Transverse colon (tissue), 4 donors: ENCODE measurements around the gene PDXK. TPM values are rescaled to one million over a fixed set of nuclear protein-coding genes. Genes with fewer than 3 reads are reported as not detected.

ENCODE experiments used
- DNase-seq: peaks from one replicate; pipeline ENCODE4 v3.0.0-alpha.2; 2019
- H3K27ac ChIP-seq, 4 donors: fragments of 200-600 bp; sonication (generic); 2 replicates each; pipeline ENCODE4 v1.5.1; 2016 to 2018; ENCODE audit warnings: inconsistent platforms in 4 of 4
- H3K27me3 ChIP-seq: fragments of 200-600 bp; sonication (generic); 2 replicates; pipeline ENCODE4 v1.5.1; 2017; ENCODE audit warnings: inconsistent platforms
- H3K36me3 ChIP-seq, 4 donors: fragments of 200-600 bp; sonication (generic); 2 replicates each; pipeline ENCODE4 v1.5.1; 2017 to 2019; ENCODE audit warnings: inconsistent platforms in 4 of 4
- H3K4me1 ChIP-seq, 4 donors: fragments of 200-600 bp; sonication (generic); 2 replicates each; pipeline ENCODE4 v1.5.1; 2017 to 2020; ENCODE audit warnings: inconsistent platforms in 4 of 4
- H3K4me3 ChIP-seq, 4 donors: fragments of 200-600 bp; sonication (generic); 1 replicate in 1 of 4; 2 replicates in 3 of 4; pipeline versions ENCODE4 v1.5.1 to v1.6.1; 2017 to 2019; ENCODE audit warnings: inconsistent platforms in 4 of 4
- H3K9me3 ChIP-seq, 2 donors: fragments of 200-600 bp; sonication (generic); 2 replicates each; pipeline ENCODE4 v1.5.1; 2017 to 2019; ENCODE audit warnings: inconsistent platforms in 2 of 2
- EP300 ChIP-seq: sonication (generic); formaldehyde crosslinking; IDR thresholded peaks from one replicate; pipeline ENCODE4 v1.6.1; 2017; ENCODE audit warnings: antibody characterized with exemption, low read depth
- POLR2A ChIP-seq: fragments of 450-650 bp; IDR thresholded peaks from one replicate; pipeline ENCODE4 v1.6.1; 2016; ENCODE audit warnings: antibody characterized with exemption, mild to moderate bottlenecking, moderate library complexity
- POLR2AphosphoS5 ChIP-seq, 3 donors: sonication (generic); formaldehyde crosslinking; IDR thresholded peaks; one replicate each; pipeline ENCODE4 v1.6.1; 2016; ENCODE audit warnings: antibody characterized with exemption in 3 of 3
- WGBS, 2 donors: methylation state at CpG; one replicate each; pipeline ENCODE4 v1.1.5; 2018; ENCODE audit warnings: low coverage in 1 of 2; 5-methylcytosine and 5-hydroxymethylcytosine counted together
- in situ Hi-C, 4 donors: fragments of 200-750 bp; cut with MboI; loops; one replicate each; pipeline versions ENCODE4 v1.15.0 to v1.15.1; 2017; ENCODE audit warnings: low sequenced_read_pairs in 3 of 4, low pct_ligation_motif_present in 1 of 4, low pct_unique_long_range_greater_than_20kb in 1 of 4
- intact Hi-C: fragments of 100-400 bp; cut with DNase I; formaldehyde crosslinking; loops from one replicate; pipeline ENCODE4 v1.15.1; 2023; ENCODE audit warnings: low total_unique reads
- total RNA-seq, 4 donors: library from RNA; depleted of rRNA; stranded (reverse); fragments of >200 nt; gene quantifications; one replicate each; pipeline ENCODE4 v1.1.0, GENCODE V29; 2016
- TF ChIP-seq, protein P1 (sequence below), 5 experiments: fragments of 200-600 bp in 3 of 5; fragments of 450-650 bp in 2 of 5; sonication (generic) in 3 of 5; IDR thresholded peaks; 1 replicate in 2 of 5; 2 replicates in 3 of 5; pipeline ENCODE4 v1.5.1; 2016 to 2017; ENCODE audit warnings: antibody characterized with exemption in 5 of 5, inconsistent platforms in 3 of 5, mild to moderate bottlenecking in 2 of 5, moderate library complexity in 1 of 5

PDXK gene
- total RNA-seq, 4 donors from 2014 or later = 85.8 to 117 (median 103) TPM

DNA sequence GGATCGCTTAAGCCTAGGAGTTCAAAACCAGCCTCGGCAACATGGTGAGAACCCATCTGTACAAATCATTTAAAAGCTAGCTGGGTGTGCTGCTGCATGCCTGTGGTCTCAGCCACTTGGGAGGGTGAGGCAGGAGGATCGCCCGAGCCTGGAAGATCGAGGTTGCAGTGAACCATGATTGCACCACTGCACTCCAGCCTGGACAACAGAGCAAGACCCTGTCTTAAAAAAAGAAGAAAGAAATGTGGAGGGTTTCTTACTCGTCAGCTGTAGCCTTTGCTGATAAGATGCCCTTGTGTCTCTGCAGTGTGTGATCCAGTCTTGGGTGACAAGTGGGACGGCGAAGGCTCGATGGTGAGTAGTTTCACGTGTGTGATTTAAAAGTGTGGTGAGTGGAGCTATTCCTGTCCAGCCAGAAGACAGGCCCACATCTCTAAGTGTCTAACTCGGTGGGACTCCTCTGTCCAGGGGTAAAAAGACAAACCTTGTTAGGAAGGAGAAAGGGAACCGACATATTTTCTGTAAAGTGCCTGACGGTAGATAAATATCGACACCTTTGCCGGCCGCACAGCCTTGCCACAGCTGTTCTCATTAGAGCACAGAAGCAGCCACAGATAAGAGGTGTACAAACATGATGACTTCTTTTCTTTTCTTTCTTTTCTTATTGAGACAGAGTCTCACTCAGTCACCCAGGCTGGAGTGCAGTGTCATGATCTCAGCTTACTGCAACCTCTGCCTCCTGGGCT lies 27.0 kb downstream of the PDXK start:
- WGBS, 2 donors = 88 to 93% methylated on average over 15 to 16 of the region's 16 CpGs
- H3K36me3 ChIP-seq = peaks cover 0 to 29% (median 5%) of the 10 kb centered on the region in 4 donors

DNA sequence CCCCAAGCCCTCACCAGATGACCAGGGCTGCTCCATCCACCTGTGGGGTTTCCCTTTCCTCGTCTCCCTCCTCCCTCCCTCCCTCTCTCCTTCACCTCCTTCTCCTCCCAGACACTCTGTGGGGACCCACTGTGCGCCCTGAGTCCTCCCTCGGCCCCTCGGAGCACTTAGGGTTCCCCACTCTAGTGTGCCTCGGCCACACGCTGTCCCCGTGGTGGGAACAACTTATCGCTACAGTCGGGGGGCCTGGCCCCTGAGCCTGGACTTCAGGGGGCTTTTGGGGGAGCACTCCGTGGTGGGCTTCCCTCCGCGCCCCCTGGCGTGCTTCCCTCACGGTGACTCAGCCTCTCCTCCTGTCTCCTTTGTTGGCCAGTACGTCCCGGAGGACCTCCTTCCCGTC lies 29.7 kb downstream of the PDXK start:
- WGBS, 2 donors = 94 to 100% methylated on average over 7 to 17 of the region's 17 CpGs
- Histone ChIP-seq H3K9me3 (no peaks in the 10 kb centered on the region), H3K4me1 (no peaks in the 10 kb centered on the region), H3K4me3 (no peak overlapping the region), H3K36me3 (peaks cover 0 to 31% (median 6%) of the 10 kb centered on the region in 4 donors), H3K27ac (no peak overlapping the region), H3K27me3 (no peaks in the 10 kb centered on the region)
- intact Hi-C loops (no loop called here), in situ Hi-C loops (no loop called here)
- TF ChIP-seq, protein P1, sequence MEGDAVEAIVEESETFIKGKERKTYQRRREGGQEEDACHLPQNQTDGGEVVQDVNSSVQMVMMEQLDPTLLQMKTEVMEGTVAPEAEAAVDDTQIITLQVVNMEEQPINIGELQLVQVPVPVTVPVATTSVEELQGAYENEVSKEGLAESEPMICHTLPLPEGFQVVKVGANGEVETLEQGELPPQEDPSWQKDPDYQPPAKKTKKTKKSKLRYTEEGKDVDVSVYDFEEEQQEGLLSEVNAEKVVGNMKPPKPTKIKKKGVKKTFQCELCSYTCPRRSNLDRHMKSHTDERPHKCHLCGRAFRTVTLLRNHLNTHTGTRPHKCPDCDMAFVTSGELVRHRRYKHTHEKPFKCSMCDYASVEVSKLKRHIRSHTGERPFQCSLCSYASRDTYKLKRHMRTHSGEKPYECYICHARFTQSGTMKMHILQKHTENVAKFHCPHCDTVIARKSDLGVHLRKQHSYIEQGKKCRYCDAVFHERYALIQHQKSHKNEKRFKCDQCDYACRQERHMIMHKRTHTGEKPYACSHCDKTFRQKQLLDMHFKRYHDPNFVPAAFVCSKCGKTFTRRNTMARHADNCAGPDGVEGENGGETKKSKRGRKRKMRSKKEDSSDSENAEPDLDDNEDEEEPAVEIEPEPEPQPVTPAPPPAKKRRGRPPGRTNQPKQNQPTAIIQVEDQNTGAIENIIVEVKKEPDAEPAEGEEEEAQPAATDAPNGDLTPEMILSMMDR (IDR thresholded peaks at IDR 0.05) = no peak
- TF ChIP-seq POLR2AphosphoS5 (IDR thresholded peaks at IDR 0.05) = no peak
- TF ChIP-seq POLR2A = no peak
- TF ChIP-seq EP300 = no peak
- DNase-seq = no peak

More for the DNA sequence above, 27.0 kb downstream of the PDXK start:
- no peaks in the 10 kb centered on the region for H3K9me3 ChIP-seq
- no peak overlapping the region for H3K27ac ChIP-seq
- no peaks in the 10 kb centered on the region for H3K4me1 ChIP-seq
- in situ Hi-C loops (no loop called here), intact Hi-C loops (no loop called here)
- no peak overlapping the region for H3K4me3 ChIP-seq
- no peak for DNase-seq
- no peaks in the 10 kb centered on the region for H3K27me3 ChIP-seq
- TF ChIP-seq EP300 (no peak), POLR2AphosphoS5 (IDR thresholded peaks at IDR 0.05) (no peak), POLR2A (no peak)
- TF ChIP-seq, protein P1 (IDR thresholded peaks at IDR 0.05) = no peak

DNA sequence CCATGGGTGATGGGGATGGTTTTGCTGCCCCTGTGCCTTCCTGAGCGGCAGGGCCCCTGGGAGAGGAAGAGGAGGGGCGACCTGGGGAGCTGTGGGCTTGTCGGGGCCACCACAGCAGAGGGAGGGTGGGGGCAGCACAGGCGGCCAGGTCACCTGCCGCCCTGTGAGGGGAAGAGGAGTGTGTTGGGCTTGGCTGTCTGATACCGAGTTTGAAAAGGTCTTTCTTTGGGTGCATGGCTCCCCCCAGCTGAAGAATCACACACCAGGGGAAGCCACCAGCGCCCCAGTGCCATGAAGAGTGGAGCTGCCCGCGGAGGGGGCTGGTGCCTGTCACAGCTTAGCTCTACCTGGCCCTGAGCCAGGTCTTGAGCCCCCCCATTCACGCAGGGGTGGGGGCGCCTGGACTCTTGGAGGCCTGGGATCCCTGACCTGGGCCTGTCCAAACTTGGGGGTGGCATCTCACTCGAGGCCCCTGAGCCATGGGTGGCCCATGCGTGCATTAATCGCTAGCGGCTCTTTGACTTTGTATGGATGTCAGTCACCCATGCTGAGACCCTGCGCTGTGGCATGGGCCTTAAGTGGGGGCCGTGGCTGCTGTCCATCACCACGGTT lies 30.8 kb downstream of the PDXK start:
- no peak for DNase-seq
- Histone ChIP-seq H3K4me1 (no peaks in the 10 kb centered on the region), H3K9me3 (no peaks in the 10 kb centered on the region), H3K4me3 (no peak overlapping the region), H3K27me3 (no peaks in the 10 kb centered on the region), H3K27ac (no peak overlapping the region), H3K36me3 (peaks cover 0 to 41% (median 11%) of the 10 kb centered on the region in 4 donors)
- whole genome bisulfite sequencing, 2 donors = 93% methylated on average over 17 of the region's 18 CpGs; no CpG with 5 or more reads in 1 of the 2 donors
- in situ Hi-C loops (no loop called here), intact Hi-C loops (no loop called here)
- TF ChIP-seq EP300 (no peak), POLR2A (no peak), POLR2AphosphoS5 (IDR thresholded peaks at IDR 0.05) (no peak)
- TF ChIP-seq, protein P1 (IDR thresholded peaks at IDR 0.05) = no peak

DNA sequence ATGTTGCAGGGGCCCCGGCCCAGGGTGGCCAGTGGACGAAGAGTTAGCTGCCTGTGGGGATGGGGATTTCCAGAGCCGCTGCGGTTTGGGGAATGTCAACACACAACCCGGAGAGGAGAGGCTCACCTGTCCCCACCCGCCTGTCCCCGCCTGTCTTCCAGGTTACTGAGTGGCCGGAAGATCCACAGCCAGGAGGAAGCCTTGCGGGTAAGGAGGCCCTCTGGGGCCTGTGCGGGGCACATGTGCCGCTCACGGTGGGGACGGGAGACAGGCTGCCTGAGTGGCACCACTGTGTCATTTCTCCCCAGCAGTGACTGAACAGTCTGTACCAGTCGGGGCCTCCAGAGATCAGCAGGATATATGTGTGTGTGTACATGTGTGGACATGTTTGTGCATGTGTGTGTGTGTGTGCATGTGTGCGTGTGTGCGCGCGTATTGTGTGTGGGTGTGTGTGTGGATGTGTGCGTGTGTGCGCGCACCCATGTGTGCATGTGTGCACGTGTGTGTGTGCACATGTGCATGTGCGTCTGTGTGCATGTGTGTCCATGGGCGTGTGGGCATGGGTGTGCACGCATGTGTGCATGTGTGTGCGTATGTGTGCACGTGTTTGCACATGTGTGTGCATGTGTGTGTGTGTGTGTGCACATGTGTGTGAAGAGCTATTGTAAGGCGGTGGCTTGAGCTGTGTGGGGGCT lies 31.6 kb downstream of the PDXK start:
- no peak for TF ChIP-seq EP300
- no peak for TF ChIP-seq POLR2A
- TF ChIP-seq, protein P1 (IDR thresholded peaks at IDR 0.05) = no peak
- no peak for TF ChIP-seq POLR2AphosphoS5 (IDR thresholded peaks at IDR 0.05)
- Histone ChIP-seq H3K36me3 (peaks cover 0 to 41% (median 11%) of the 10 kb centered on the region in 4 donors), H3K27ac (no peak overlapping the region), H3K4me1 (no peaks in the 10 kb centered on the region), H3K4me3 (no peak overlapping the region), H3K9me3 (no peaks in the 10 kb centered on the region), H3K27me3 (no peaks in the 10 kb centered on the region)
- WGBS, 2 donors = 85% methylated on average over 28 of the region's 28 CpGs; no CpG with 5 or more reads in 1 of the 2 donors
- in situ Hi-C loops = no loop called here
- intact Hi-C loops = no loop called here
- DNase-seq = no peak
